NCI-H146 treated with DMSO at 0.1 percent for 48 hours (cell line): ENCODE results near the gene ERG.
A peak's percentile ranks its signal among the peaks of the same experiment; 100 is the strongest.

Source experiments
- DNase-seq: peaks from one replicate; lab custom pipeline; 2025; ENCODE audit not compliant: unreplicated experiment; lab: John Stamatoyannopoulos, UW

ERG gene

GRCh38 chr21:38500073-38500472 lies 1.8 kb upstream of the ERG start:
- DNase-seq = no peak

GRCh38 chr21:38499296-38499695 lies 1.0 kb upstream of the ERG start:
- no peak for DNase-seq

GRCh38 chr21:38496224-38496623 lies 2.1 kb downstream of the ERG start:
- no peak for DNase-seq

GRCh38 chr21:38495696-38496095 lies 2.6 kb downstream of the ERG start:
- DNase-seq = no peak

- DNase-seq = no peak
These were observed 3.0 kb downstream of the ERG start for GRCh38 chr21:38495242-38495641.

GRCh38 chr21:38494703-38495102 lies 3.6 kb downstream of the ERG start:
- no peak for DNase-seq

- DNase-seq = no peak
These were observed 4.0 kb downstream of the ERG start for GRCh38 chr21:38494251-38494642.

- DNase-seq = no peak
These were observed 4.6 kb downstream of the ERG start for GRCh38 chr21:38493549-38494250.

GRCh38 chr21:38492007-38492406 lies 6.3 kb downstream of the ERG start:
- no peak for DNase-seq

- DNase-seq = no peak
These were observed 6.7 kb downstream of the ERG start for GRCh38 chr21:38491536-38491935.

- no peak for DNase-seq
These were observed 7.8 kb downstream of the ERG start for GRCh38 chr21:38490411-38491020.

- DNase-seq = no peak
These were observed 8.5 kb downstream of the ERG start for GRCh38 chr21:38489729-38490128.

- no peak for DNase-seq
These were observed 9.0 kb downstream of the ERG start for GRCh38 chr21:38489271-38489652.

- DNase-seq = no peak
These were observed 9.5 kb downstream of the ERG start for GRCh38 chr21:38488640-38489270.

- peak; percentile 84 for DNase-seq
These were observed 10.2 kb downstream of the ERG start for GRCh38 chr21:38487901-38488639.

- no peak for DNase-seq
These were observed 11.6 kb downstream of the ERG start for GRCh38 chr21:38486706-38487105.

- no peak for DNase-seq
These were observed 12.1 kb downstream of the ERG start for GRCh38 chr21:38486221-38486620.

GRCh38 chr21:38479641-38480525 lies 18.4 kb downstream of the ERG start:
- no peak for DNase-seq

- no peak for DNase-seq
These were observed 19.5 kb downstream of the ERG start for GRCh38 chr21:38478782-38479181.

- no peak for DNase-seq
These were observed 21.1 kb downstream of the ERG start for GRCh38 chr21:38477226-38477625.

GRCh38 chr21:38476385-38476784 lies 21.9 kb downstream of the ERG start:
- no peak for DNase-seq
